Stimulated activated CD4-positive, alpha-beta T cell treated with anti-CD3 and anti-CD28 coated beads, Interleukin-1b, Interleukin-23, amount 100 ng/mL, for 4 hours (primary cell): ENCODE results near the gene RPL11.
"Not testable (repeated sequence)": the region's sequence is repeated elsewhere in the genome, so short reads cannot be mapped to it uniquely, and the experiment has no call there.

Experiments used
- DNase-seq, 2 donors: peaks; one replicate each; pipeline ENCODE4 v3.0.0-alpha.2; 2020; ENCODE audit warnings: low read depth in 2 of 2

RPL11 gene

DNA sequence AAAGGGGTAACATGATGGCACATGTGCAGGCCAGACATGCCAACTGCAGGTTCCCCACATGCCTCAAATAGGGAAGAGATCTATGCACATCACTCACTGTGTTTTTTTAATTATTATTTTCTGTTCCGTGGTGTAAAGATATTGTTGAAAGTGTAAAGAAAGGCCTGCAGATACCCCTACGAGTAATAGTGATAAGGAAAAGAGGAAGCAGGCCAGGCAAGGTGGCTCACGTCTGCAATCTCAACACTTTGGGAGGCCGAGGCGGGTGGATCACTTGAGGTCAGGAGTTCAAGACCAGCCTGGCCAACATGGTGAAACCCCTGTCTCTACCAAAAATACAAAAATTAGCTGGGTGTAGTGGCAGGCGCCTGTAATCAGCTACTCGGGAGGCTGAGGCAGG, 6.4 kb upstream of the RPL11 start:
- not testable (repeated sequence) for DNase-seq

DNA sequence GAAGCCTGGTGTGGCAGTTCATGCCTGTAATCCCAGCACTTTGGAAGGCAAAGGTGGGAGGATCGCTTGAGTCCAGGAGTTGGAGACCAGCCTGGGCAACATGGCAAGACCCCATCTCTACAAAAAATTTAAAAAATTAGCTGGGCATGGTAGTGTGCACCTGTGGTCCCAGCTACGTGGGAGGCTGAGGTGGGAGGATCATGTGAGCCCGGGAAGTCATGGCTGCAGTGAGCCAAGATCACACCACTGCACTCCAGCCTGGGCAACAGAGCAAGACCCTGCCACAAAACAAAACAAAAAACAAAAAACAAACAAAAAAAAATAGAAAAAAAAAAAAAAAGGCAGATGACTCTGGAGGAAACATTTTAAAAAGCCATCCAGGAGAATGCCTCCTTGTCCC, 3.9 kb upstream of the RPL11 start:
- DNase-seq = not testable (repeated sequence)

- not testable (repeated sequence) for DNase-seq
Measured at GRCh38 chr1:23688281-23688680, 3.3 kb upstream of the RPL11 start.

- DNase-seq = no peak
Measured at GRCh38 chr1:23692308-23692871, 784 bp downstream of the RPL11 start.

GRCh38 chr1:23693599-23693998, 2.0 kb downstream of the RPL11 start:
- no peak for DNase-seq

GRCh38 chr1:23694371-23694770, 2.8 kb downstream of the RPL11 start:
- no peak for DNase-seq

GRCh38 chr1:23695667-23696066, 4.1 kb downstream of the RPL11 start:
- DNase-seq = no peak

GRCh38 chr1:23696335-23696989, 4.9 kb downstream of the RPL11 start:
- DNase-seq = no peak

DNA sequence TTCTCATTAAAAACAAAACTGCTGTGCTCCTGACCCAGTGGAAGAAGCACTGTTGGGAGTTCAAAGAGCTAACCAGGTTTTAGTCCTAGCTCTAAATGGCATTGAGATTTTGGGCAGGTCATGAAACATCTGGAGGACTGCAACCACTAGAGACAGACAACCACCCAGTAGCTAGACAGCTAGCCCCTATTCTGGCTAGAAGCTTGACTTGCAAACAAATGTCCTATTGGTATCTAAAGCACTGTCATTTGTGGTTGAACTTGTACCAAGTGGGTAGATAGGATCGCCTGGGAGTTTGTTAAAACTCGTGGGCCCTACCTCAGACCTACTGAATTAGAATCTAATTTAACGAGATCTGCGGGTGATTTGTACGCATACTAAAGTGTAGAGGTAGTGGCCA, 6.9 kb downstream of the RPL11 start:
- no peak for DNase-seq

DNA sequence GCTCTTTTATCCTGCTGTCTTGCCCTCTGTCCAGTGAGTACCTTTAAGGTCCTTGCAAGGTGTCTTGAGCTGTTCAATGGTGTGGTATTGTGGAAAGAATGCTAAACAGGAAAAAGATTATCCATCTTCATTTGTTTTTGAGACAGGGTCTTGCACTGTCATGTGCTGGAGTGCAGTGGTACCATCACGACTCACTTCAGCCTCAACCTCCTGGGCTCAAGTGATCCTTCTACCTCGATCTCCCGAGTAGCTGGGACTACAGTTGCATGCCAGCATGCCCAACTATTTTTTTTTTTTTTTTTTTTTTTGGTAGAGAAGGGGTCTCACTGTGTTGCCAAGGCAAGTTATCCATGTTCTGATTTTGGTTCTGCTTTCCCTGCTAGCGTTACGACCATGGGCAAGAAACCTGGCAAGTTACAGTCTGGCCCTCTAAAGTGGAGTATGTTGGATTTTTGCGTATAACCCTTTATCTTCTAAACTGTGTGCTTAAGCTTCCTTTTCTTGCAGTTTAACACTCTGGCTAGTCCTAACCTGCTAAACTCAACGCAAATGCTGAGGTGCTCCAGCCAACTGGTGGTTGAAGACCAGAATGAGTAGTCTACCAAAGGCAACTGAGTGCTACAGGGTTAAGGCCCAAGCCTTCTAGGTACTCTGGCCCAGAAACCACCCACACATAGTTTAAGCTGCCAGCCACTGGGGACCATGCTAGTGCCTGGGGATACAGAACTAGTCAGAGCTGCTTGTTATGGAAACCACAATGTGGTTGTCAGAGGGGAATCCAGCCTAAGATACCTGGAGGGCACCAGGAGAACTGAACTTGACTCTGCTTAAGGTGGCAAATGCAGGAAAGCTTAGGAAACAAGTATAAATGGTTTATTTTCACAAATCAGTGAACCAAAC, 7.9 kb downstream of the RPL11 start:
- DNase-seq = no peak

DNA sequence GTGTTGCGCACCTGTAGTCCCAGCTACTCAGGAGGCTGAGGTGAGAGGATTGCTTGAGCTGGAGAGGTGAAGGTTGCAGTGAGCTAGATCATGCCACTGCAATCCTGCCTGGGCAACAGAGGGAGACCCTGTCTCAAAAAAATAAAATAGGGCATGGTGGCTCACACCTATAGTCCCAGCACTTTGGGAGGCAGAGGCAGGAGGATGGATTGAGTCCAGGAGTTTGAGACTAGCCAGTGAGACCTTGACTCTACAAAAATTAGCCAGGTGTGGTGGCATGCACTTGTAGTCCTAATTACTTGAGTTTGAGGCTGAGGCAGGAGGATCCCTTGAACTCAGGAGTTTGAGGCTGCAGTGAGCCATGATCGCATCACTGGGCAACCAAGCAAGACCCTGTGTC, 9.7 kb downstream of the RPL11 start:
- no peak for DNase-seq

DNA sequence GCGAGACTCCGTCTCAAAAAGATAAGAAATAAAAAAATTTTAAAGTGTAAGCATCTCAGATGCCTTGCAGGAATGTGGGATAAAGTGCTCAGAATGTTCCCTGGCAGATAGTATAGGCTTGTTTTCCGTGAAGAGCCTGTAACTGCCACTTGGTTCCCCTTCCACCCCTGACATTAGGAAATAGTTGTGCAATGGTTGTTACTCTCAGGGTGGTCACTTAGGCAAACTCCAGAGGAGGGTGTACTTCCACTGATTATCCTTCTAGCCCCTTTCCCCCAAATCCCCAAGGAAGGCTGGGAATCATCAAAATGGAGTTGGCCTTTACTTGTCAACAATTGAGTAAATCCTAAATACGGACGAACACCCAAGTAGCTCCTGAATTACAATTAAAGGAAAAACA, 10.4 kb downstream of the RPL11 start:
- DNase-seq = no peak

DNA sequence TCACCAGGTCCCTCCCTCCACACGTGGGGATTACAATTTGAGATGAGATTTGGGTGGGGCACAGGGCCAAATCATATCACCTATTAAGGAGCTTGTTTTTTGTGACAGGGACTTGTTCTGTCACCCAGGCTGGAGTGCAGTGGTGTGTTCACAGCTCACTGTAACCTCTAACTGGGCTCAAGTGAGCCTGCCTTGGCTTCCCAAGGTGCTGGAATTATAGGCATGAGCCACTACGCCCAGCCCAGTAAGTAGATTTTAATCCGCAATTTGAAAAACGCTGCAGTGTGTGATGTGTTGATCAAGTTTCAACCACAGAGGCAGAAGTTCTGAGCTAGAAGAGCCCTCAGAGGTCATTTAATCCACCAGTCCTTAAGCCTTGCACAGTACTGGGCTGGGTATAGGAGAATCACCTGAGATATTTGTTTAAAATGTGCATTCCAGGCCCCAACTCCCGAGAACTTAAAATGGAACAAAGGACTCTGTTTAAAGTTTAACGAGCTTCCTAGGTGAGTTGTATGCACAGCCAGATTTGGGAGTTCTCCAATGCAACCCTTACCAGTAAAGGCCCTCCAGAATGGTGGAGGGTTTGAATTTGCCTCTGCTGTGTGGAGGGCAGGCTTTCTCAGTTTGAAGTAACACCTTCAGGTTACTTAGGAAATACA, 13.4 kb downstream of the RPL11 start:
- no peak for DNase-seq

- DNase-seq = no peak
Measured at GRCh38 chr1:23709229-23709628, 17.6 kb downstream of the RPL11 start.

GRCh38 chr1:23718482-23718881, 26.9 kb downstream of the RPL11 start:
- no peak for DNase-seq

GRCh38 chr1:23719162-23719820, 27.7 kb downstream of the RPL11 start:
- DNase-seq = no peak

GRCh38 chr1:23720256-23720995, 28.8 kb downstream of the RPL11 start:
- DNase-seq = no peak

DNA sequence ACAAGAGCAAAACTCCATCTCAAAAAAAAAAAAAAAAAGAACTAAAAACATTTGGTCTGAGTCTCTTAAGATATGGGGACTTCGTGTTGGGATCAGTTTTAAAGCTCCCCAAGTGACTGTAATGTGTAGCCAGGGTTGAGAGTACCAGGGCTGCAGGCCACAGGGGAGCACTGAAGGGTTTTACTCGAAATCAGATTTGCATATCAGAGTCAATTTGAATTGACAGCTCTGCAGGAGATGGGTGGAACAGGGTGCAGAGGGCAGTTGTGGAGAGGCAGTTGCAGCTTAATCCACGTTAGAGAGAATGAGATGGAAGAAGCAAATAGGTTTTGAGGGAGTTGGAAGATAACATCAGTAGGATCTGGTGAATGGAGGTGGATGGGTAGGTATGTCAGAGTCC, 31.0 kb downstream of the RPL11 start:
- DNase-seq = no peak

- no peak for DNase-seq
Measured at GRCh38 chr1:23726686-23727085, 35.1 kb downstream of the RPL11 start.

GRCh38 chr1:23727362-23727811, 35.8 kb downstream of the RPL11 start:
- DNase-seq = no peak
